Measurements from ENCODE around the gene AKNA.
A peak's percentile ranks its signal among the peaks of the same experiment; 100 is the strongest.

Gene AKNA

GRCh38 chr9:114308361-114308950 lies 79.3 kb downstream of the AKNA start:
- DNase-seq (ENCODE audit: extremely low read depth in 1 of 2, low read depth in 1 of 2), result no peak

GRCh38 chr9:114307899-114308267 lies 79.9 kb downstream of the AKNA start:
- no peak for DNase-seq (ENCODE audit: extremely low read depth in 1 of 2, low read depth in 1 of 2)

- no peak for DNase-seq (ENCODE audit: extremely low read depth in 1 of 2, low read depth in 1 of 2)
Observed at GRCh38 chr9:114304416-114305188, 83.2 kb downstream of the AKNA start.

GRCh38 chr9:114303977-114304376 lies 83.8 kb downstream of the AKNA start:
- no peak for DNase-seq (ENCODE audit: extremely low read depth in 1 of 2, low read depth in 1 of 2)

- DNase-seq (ENCODE audit: extremely low read depth in 1 of 2, low read depth in 1 of 2), result no peak
Observed at GRCh38 chr9:114303571-114303970, 84.2 kb downstream of the AKNA start.

- DNase-seq (ENCODE audit: extremely low read depth in 1 of 2, low read depth in 1 of 2), result no peak
Observed at GRCh38 chr9:114302727-114303126, 85.1 kb downstream of the AKNA start.

GRCh38 chr9:114301798-114302565 lies 85.8 kb downstream of the AKNA start:
- DNase-seq (ENCODE audit: extremely low read depth in 1 of 2, low read depth in 1 of 2), result no peak

- no peak for DNase-seq (ENCODE audit: extremely low read depth in 1 of 2, low read depth in 1 of 2)
Observed at GRCh38 chr9:114300846-114301797, 86.7 kb downstream of the AKNA start.

GRCh38 chr9:114300153-114300845 lies 87.5 kb downstream of the AKNA start:
- no peak for DNase-seq (ENCODE audit: extremely low read depth in 1 of 2, low read depth in 1 of 2)

GRCh38 chr9:114299286-114300152 lies 88.3 kb downstream of the AKNA start:
- DNase-seq (ENCODE audit: extremely low read depth in 1 of 2, low read depth in 1 of 2), result no peak

GRCh38 chr9:114296338-114296737 lies 91.4 kb downstream of the AKNA start:
- no peak for DNase-seq (ENCODE audit: extremely low read depth in 1 of 2, low read depth in 1 of 2)

GRCh38 chr9:114294664-114295063 lies 93.1 kb downstream of the AKNA start:
- DNase-seq (ENCODE audit: extremely low read depth in 1 of 2, low read depth in 1 of 2), result no peak

GRCh38 chr9:114291886-114292590 lies 95.7 kb downstream of the AKNA start:
- no peak for DNase-seq (ENCODE audit: extremely low read depth in 1 of 2, low read depth in 1 of 2)

GRCh38 chr9:114291064-114291474 lies 96.7 kb downstream of the AKNA start:
- peak; percentile 27 to 62 for DNase-seq (ENCODE audit: extremely low read depth in 1 of 2, low read depth in 1 of 2)

GRCh38 chr9:114290561-114290986 lies 97.2 kb downstream of the AKNA start:
- no peak for DNase-seq (ENCODE audit: extremely low read depth in 1 of 2, low read depth in 1 of 2)

- no peak for DNase-seq (ENCODE audit: extremely low read depth in 1 of 2, low read depth in 1 of 2)
Observed at GRCh38 chr9:114289571-114290481, 98.0 kb downstream of the AKNA start.

- DNase-seq (ENCODE audit: extremely low read depth in 1 of 2, low read depth in 1 of 2), result no peak
Observed at GRCh38 chr9:114289106-114289505, 98.7 kb downstream of the AKNA start.

Data from activated CD8-positive, alpha-beta memory T cell treated with anti-CD3 and anti-CD28 coated beads for 1 hour (primary cell).